BJ (cell line): ENCODE measurements around the gene IQCN. TPM values are rescaled to one million over a fixed set of nuclear protein-coding genes. Genes with fewer than 3 reads are reported as not detected.

ENCODE experiments used
- CTCF ChIA-PET: fragments of 350-600 bp; formaldehyde crosslinking; extraction: SDS; loops from one replicate; lab custom pipeline; 2021; ENCODE audit warnings: antibody characterized with exemption, inconsistent platforms; lab: Yijun Ruan, JAX
- POLR2A ChIA-PET: fragments of 300-600 bp; sonication (Branson Sonifier 250); formaldehyde crosslinking; extraction: SDS; loops from one replicate; lab custom pipeline; 2021; ENCODE audit warnings: antibody characterized with exemption; lab: Charles Lee
- DNase-seq: peaks from one replicate; pipeline ENCODE4 v3.0.0-alpha.2; 2011; ENCODE audit warnings: low read depth
- H3K27me3 ChIP-seq: 2 replicates; pipeline ENCODE4 v1.6.0; 2011; ENCODE audit warnings: low read length; ENCODE audit not compliant: control insufficient read depth, insufficient read depth
- H3K36me3 ChIP-seq: 2 replicates; pipeline ENCODE4 v1.5.1; 2011; ENCODE audit warnings: low read length; ENCODE audit not compliant: control insufficient read depth, insufficient read depth
- H3K4me3 ChIP-seq: 2 replicates; pipeline ENCODE4 v1.5.1; 2011; ENCODE audit warnings: low read depth, mild to moderate bottlenecking, control low read depth, low read length
- CTCF ChIP-seq: IDR thresholded peaks from 2 replicates; pipeline ENCODE4 v1.5.1; 2011; ENCODE audit warnings: low read depth, mild to moderate bottlenecking, control low read depth, inconsistent platforms, low read length, moderate library complexity; ENCODE audit not compliant: insufficient read depth
- polyA plus RNA-seq: library from polyadenylated mRNA; depleted of rRNA; stranded (reverse); fragments of >200 nt; gene quantifications from 2 replicates; pipeline ENCODE4 v1.2.3, GENCODE V29; 2011

Gene IQCN
- polyA plus RNA-seq, 1 experiment = 1.5 TPM

DNA sequence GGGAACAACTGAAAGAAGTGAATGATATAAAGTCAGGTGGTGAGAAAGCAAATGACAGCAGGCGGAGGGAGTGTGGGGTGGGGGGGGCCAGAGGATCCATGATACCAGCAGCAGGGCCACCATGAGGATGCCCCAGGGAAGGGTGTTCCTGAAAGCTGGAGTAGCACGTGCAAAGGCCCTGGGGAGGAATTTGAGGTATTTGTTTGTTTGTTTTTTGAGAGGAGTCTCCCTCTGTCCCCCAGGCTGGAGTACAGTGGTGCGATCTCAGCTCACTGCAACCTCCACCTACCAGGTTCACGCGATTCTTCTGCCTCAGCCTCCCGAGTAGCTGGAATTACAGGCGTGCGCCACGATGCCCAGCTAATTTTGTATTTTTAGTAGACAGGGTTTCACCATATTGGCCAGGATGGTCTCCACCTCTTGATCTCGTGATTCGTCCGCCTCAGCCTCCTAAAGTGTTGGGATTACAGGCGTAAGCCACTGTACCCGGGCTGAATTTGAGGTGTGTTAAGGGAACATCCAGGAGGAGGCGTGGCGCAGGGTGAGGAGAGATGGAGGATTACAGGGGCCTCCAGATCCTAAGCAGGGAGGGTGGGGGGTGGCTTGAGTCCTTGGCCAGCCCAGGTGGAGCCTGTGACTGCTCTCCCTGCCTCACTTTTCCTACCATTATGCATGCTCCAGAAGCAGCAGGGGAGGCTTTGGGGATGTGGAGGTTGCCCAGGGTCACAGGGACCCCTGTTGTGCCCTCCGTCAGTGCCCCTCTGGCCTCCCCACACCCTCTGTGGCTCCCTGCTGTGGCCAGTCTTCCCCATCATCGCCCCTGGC, 19.6 kb upstream of the IQCN start:
- no peak for TF ChIP-seq CTCF
- no peak overlapping the region; the same call in 1 of the 2 replicates for H3K4me3 ChIP-seq
- ChIA-PET CTCF (interaction anchor here (1.2 to 6.5 kb wide), 2 partner anchors 7 to 14 kb away, joined by 4 to 48 read pairs; partner anchors contain the start of gene JUND), POLR2A (interaction anchor here (0.6 to 2.4 kb wide), 2 partner anchors 12 kb away, joined by 3 to 41 read pairs; partner anchors contain the start of gene JUND)
- DNase-seq = no peak
- no peaks in the 10 kb centered on the region for H3K27me3 ChIP-seq
- no peaks in the 10 kb centered on the region for H3K36me3 ChIP-seq

DNA sequence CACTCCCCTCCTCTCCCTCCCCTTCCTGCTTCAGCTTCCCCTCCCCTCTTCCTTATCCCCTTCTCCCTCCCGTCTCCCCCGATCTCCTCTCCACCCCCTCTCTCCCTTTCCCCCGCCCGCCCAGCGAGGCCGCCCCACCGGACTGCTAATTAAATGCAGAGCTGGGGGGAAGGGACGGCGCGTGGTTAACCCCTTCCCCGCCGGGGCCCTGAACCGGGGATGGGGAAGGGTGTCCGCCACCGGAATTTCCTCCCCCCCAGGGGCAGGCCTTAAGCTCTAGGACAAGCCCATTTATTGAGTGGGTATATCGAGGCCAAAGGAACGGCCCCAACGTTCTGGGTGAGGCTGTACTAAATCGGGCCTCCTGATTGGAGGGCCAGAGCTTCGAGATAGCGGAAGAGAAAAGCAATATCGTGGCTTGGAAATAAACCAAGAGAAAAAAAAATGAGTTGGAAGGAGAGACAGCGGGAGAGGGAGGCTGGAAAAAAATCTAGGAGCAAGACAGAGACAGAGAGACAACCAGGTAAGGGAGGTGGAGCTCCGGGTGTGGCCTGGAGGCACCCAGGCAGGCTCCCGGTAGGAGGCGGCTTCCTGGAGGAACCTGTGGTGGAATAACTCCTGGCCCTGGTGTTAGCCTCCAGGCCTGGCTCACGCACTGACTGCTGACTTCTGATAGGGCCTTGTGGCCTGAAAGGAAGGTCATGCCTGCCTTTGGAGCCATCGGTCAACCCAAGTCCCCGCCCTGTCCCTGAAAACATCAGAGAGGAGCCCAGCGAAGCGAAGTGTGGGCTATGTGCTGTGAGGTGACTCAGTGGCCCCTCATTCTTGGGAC, 18.8 kb upstream of the IQCN start:
- CTCF ChIA-PET = interaction anchor here (1.2 to 6.5 kb wide), 4 partner anchors 8 to 39 kb away, joined by 3 to 48 read pairs (median 4); partner anchors contain the start of gene JUND
- no peak for TF ChIP-seq CTCF
- Histone ChIP-seq H3K4me3 (peak overlapping the region; percentile 63), H3K27me3 (no peaks in the 10 kb centered on the region), H3K36me3 (no peaks in the 10 kb centered on the region)
- POLR2A ChIA-PET = interaction anchor here (0.6 to 2.4 kb wide), 3 partner anchors 10 to 13 kb away, joined by 6 to 41 read pairs (median 9); partner anchors contain the start of gene JUND
- DNase-seq = no peak

DNA sequence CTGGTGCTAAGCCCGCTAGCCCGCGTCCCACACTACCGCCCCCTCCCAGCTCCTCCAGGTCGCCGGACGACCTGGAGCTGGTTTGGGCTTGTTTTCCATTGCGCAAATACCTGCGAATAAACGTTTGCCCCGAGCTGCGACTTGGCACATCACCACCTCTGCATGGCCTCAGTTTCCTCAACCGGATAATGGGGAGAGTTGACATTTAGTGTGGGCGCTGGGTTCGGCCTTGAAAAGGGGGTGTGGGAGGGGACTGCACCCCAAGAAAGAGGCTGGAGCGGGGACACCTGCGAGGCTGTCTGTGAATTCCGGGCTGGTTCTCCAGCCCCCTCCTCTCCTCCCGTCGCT, 18.2 kb upstream of the IQCN start:
- TF ChIP-seq CTCF = no peak
- no peak for DNase-seq
- H3K4me3 ChIP-seq = peak overlapping the region; percentile 63
- no peaks in the 10 kb centered on the region for H3K27me3 ChIP-seq
- ChIA-PET CTCF (interaction anchor here (1.2 to 6.5 kb wide), 4 partner anchors 9 to 40 kb away, joined by 3 to 48 read pairs (median 4); partner anchors contain the start of gene JUND), POLR2A (interaction anchor here (1.5 to 2.4 kb wide), 2 partner anchors 11 to 13 kb away, joined by 9 to 41 read pairs; partner anchors contain the start of gene JUND)
- no peaks in the 10 kb centered on the region for H3K36me3 ChIP-seq

GRCh38 chr19:18291590-18292461, 17.6 kb upstream of the IQCN start:
- ChIA-PET CTCF (interaction anchor here (1.3 to 6.5 kb wide), 3 partner anchors 12 to 40 kb away, joined by 3 to 48 read pairs (median 5); partner anchors contain the start of gene JUND), POLR2A (interaction anchor here (1.5 to 2.4 kb wide), 2 partner anchors 10 to 12 kb away, joined by 9 to 41 read pairs; partner anchors contain the start of gene JUND)
- Histone ChIP-seq H3K4me3 (peak overlapping the region; percentile 63), H3K27me3 (no peaks in the 10 kb centered on the region), H3K36me3 (no peaks in the 10 kb centered on the region)
- DNase-seq = no peak
- TF ChIP-seq CTCF = no peak
